HL-60 (cell line): ENCODE data around the gene FOCAD.

Experiments
- DNase-seq, 2 experiments: peaks; one replicate each; pipeline ENCODE4 v3.0.0-alpha.2; 2010 to 2020; ENCODE audit warnings: low read depth in 1 of 2, low spot score in 1 of 2
- H3K27ac ChIP-seq: fragments of 250-450 bp; sonication (Bioruptor Pico); replicated peaks from 2 replicates; pipeline ENCODE4 v1.5.1; 2020; ENCODE audit warnings: mild to moderate bottlenecking, moderate library complexity
- H3K27me3 ChIP-seq: fragments of 250-450 bp; sonication (Bioruptor Pico); 2 replicates; pipeline ENCODE4 v1.5.1; 2021; ENCODE audit warnings: mild to moderate bottlenecking, moderate library complexity; ENCODE audit not compliant: insufficient read depth, poor library complexity, severe bottlenecking
- H3K4me3 ChIP-seq: replicated peaks from 2 replicates; pipeline ENCODE4 v1.5.1; 2011; ENCODE audit warnings: mild to moderate bottlenecking, control low read depth, low read length; ENCODE audit not compliant: insufficient read depth
- GABPA ChIP-seq: IDR thresholded peaks from 2 replicates; pipeline ENCODE4 v1.6.1; 2012; ENCODE audit warnings: low read depth
- POLR2AphosphoS5 ChIP-seq: IDR thresholded peaks from 2 replicates; pipeline ENCODE4 v1.6.1; 2012; ENCODE audit warnings: low read depth
- SPI1 ChIP-seq: IDR thresholded peaks from 2 replicates; pipeline ENCODE4 v1.6.1; 2012; ENCODE audit warnings: low read depth, mild to moderate bottlenecking, borderline replicate concordance
- TF ChIP-seq, protein P1 (sequence below): IDR thresholded peaks from one replicate; pipeline ENCODE4 v1.5.1; 2011; ENCODE audit warnings: low read length, control low read depth, inconsistent platforms; ENCODE audit not compliant: insufficient read depth
- TF ChIP-seq, protein P2 (sequence below): IDR thresholded peaks from 2 replicates; pipeline ENCODE4 v1.6.1; 2012; ENCODE audit warnings: low read depth; ENCODE audit not compliant: insufficient replicate concordance

The FOCAD gene

DNA sequence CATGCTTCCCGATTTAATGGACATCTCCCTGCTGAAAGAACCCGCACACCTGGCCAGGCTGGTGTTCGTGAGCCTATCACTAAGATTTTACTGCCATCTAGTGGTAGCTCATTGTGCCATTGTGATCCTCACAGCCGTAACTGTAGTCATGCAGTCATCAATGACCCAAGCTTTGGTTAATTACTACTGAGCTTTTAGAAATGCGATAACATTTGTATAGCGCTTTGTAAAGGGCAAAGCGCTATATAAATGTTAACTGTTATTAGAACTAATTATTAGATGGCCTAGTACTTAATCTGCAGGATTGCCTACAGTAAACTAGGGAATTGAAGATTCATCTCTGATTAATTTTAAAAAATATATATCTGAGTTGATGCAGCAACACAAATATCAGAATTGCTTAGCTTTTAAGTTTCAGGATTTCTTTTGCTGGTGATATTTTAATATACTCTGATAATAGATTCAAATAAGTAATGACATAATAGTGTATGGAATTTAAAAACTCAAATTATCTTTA lies 257.2 kb downstream of the FOCAD start:
- no peak for TF ChIP-seq POLR2AphosphoS5
- TF ChIP-seq, protein P1, sequence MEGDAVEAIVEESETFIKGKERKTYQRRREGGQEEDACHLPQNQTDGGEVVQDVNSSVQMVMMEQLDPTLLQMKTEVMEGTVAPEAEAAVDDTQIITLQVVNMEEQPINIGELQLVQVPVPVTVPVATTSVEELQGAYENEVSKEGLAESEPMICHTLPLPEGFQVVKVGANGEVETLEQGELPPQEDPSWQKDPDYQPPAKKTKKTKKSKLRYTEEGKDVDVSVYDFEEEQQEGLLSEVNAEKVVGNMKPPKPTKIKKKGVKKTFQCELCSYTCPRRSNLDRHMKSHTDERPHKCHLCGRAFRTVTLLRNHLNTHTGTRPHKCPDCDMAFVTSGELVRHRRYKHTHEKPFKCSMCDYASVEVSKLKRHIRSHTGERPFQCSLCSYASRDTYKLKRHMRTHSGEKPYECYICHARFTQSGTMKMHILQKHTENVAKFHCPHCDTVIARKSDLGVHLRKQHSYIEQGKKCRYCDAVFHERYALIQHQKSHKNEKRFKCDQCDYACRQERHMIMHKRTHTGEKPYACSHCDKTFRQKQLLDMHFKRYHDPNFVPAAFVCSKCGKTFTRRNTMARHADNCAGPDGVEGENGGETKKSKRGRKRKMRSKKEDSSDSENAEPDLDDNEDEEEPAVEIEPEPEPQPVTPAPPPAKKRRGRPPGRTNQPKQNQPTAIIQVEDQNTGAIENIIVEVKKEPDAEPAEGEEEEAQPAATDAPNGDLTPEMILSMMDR: peak; percentile 24
- no peak overlapping the region for H3K27ac ChIP-seq
- no peaks in the 10 kb centered on the region for H3K27me3 ChIP-seq
- DNase-seq: peak; percentile 18 to 38
- no peak overlapping the region for H3K4me3 ChIP-seq

DNA sequence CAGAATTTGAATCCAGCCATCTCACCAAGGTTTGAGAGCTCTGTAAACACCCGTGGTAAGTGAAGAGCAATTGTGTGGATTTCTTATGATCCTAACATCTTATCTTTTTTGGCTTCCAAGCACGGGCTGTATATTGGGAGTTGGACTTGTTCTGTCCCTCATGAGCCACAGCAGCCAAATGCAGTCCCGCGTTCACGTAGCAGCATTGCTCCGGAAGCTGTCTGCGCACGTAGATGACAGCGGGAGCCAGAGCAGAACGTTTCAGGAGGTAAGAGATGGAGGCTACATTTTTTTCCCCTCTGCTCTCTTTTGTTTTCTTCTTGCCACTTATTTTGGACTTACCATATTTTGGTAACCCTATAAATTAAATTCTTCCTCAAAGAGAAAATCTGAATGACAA lies 260.4 kb downstream of the FOCAD start:
- H3K27me3 ChIP-seq: no peaks in the 10 kb centered on the region
- H3K4me3 ChIP-seq: no peak overlapping the region
- TF ChIP-seq SPI1 (no peak), POLR2AphosphoS5 (no peak)
- TF ChIP-seq, protein P1: no peak
- H3K27ac ChIP-seq: no peak overlapping the region
- no peak for DNase-seq

DNA sequence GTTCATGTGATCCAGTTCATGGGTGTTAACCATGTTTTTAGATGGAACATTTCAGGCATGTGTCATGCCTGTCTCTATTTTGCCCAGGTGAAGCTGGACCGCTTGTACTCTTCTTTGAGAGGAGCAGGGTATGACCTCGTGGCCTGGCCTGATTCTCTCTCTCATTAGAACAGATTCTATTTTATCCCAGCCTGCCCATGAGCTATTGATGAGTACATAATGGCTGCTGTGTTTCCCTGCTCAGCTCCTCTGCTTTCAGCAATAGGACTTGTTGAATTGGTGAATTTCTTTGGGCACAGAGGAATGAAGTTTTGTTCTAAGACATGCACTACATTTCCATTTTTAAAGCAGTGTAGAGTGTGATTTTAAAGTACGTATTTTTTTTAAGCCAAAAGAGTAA lies 261.2 kb downstream of the FOCAD start:
- Histone ChIP-seq H3K27ac (no peak overlapping the region), H3K4me3 (no peak overlapping the region), H3K27me3 (no peaks in the 10 kb centered on the region)
- no peak for TF ChIP-seq GABPA
- no peak for TF ChIP-seq POLR2AphosphoS5
- TF ChIP-seq SPI1: no peak
- TF ChIP-seq, protein P1: no peak
- DNase-seq: no peak

DNA sequence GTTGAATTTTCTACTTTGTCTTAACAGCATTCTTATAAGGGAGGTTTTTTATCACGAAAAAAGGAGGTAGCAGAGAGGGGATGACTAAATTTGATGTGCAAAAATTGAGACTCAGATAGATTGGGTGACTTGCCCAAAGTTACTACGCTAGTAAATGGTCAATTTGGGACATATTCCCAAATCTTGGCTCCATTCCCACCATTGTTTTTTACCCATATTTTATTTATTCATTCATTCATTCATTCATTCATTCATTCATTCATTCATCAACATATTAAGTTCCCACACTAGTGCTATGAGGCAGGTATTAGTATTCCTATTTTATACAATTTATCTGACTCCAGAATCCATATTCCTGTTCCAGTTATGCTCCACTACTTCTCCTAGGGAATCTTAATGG lies 261.8 kb downstream of the FOCAD start:
- no peak overlapping the region for H3K27ac ChIP-seq

More for the DNA sequence above, 261.8 kb downstream of the FOCAD start:
- Histone ChIP-seq H3K4me3 (no peak overlapping the region), H3K27me3 (no peaks in the 10 kb centered on the region)
- no peak for DNase-seq
- TF ChIP-seq, protein P1: no peak
- TF ChIP-seq SPI1: no peak
- no peak for TF ChIP-seq POLR2AphosphoS5
- TF ChIP-seq, protein P2, sequence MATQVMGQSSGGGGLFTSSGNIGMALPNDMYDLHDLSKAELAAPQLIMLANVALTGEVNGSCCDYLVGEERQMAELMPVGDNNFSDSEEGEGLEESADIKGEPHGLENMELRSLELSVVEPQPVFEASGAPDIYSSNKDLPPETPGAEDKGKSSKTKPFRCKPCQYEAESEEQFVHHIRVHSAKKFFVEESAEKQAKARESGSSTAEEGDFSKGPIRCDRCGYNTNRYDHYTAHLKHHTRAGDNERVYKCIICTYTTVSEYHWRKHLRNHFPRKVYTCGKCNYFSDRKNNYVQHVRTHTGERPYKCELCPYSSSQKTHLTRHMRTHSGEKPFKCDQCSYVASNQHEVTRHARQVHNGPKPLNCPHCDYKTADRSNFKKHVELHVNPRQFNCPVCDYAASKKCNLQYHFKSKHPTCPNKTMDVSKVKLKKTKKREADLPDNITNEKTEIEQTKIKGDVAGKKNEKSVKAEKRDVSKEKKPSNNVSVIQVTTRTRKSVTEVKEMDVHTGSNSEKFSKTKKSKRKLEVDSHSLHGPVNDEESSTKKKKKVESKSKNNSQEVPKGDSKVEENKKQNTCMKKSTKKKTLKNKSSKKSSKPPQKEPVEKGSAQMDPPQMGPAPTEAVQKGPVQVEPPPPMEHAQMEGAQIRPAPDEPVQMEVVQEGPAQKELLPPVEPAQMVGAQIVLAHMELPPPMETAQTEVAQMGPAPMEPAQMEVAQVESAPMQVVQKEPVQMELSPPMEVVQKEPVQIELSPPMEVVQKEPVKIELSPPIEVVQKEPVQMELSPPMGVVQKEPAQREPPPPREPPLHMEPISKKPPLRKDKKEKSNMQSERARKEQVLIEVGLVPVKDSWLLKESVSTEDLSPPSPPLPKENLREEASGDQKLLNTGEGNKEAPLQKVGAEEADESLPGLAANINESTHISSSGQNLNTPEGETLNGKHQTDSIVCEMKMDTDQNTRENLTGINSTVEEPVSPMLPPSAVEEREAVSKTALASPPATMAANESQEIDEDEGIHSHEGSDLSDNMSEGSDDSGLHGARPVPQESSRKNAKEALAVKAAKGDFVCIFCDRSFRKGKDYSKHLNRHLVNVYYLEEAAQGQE: no peak
- no peak for TF ChIP-seq GABPA
